HepG2 (cell line): ENCODE measurements around the gene ZNF385B. TPM values are rescaled to one million over a fixed set of nuclear protein-coding genes. Genes with fewer than 3 reads are reported as not detected.

Experiments used
- ATAC-seq: fragments of 200-7000 bp; cut with Tn5 transposase; 3 replicates; pipeline ENCODE4 v1.9.1; 2020; ENCODE audit warnings: mild to moderate bottlenecking, moderate library complexity
- BruUV-seq: library from RNA; stranded (reverse); fragments of 400-500 nt; replicated peaks from 2 replicates; lab custom pipeline; 2021; lab: Mats Ljungman, UMichigan
- CTCF ChIA-PET: fragments of 300-600 bp; formaldehyde crosslinking; extraction: SDS; loops from one replicate; lab custom pipeline; 2021; ENCODE audit warnings: low total read pairs, inconsistent platforms, low intra/inter-chr PET ratio; lab: Yijun Ruan, JAX
- POLR2A ChIA-PET: fragments of 350-600 bp; sonication (Branson Sonifier 250); formaldehyde crosslinking; loops from one replicate; lab custom pipeline; 2020; ENCODE audit warnings: antibody characterized with exemption, inconsistent platforms; lab: Yijun Ruan, JAX
- DNase-seq: peaks from one replicate; pipeline ENCODE4 v3.0.0-alpha.2; 2015; ENCODE audit warnings: low spot score
- FAIRE-seq: peaks from 3 replicates; lab custom pipeline; 2011; peaks lifted over from hg19 to GRCh38; lab: Jason Lieb, UNC
- H2AFZ ChIP-seq: one replicate; pipeline ENCODE4 v1.6.1; 2011; ENCODE audit warnings: low read length, inconsistent platforms
- H3K27ac ChIP-seq: fragments of 300-600 bp; 3 replicates; pipeline ENCODE4 v1.8.0; 2011; ENCODE audit warnings: mixed run types, mild to moderate bottlenecking, mixed read lengths, low read length, inconsistent platforms; ENCODE audit not compliant: insufficient read depth; ENCODE audit errors: extremely low read length
- H3K27me3 ChIP-seq, 2 experiments: fragments of 200-600 bp in 1 of 2; 2 replicates in 1 of 2; 3 replicates in 1 of 2; pipeline versions ENCODE4 v1.6.0 to v1.8.0; 2011; ENCODE audit warnings: low read length in 2 of 2, mild to moderate bottlenecking in 2 of 2, moderate library complexity in 2 of 2, inconsistent platforms in 1 of 2; ENCODE audit not compliant: insufficient read depth in 2 of 2, control insufficient read depth in 1 of 2
- H3K36me3 ChIP-seq, 2 experiments: fragments of 200-600 bp in 1 of 2; replicated peaks in 1 of 2; 2 replicates in 1 of 2; 3 replicates in 1 of 2; pipeline versions ENCODE4 v1.5.1 to v1.8.0; 2011; ENCODE audit warnings: low read length in 2 of 2, inconsistent platforms in 1 of 2; ENCODE audit not compliant: insufficient read depth in 2 of 2, control insufficient read depth in 1 of 2
- H3K4me1 ChIP-seq: 2 replicates; pipeline ENCODE4 v1.5.1; 2012; ENCODE audit warnings: low read length, inconsistent platforms; ENCODE audit not compliant: insufficient read depth
- H3K4me2 ChIP-seq: 2 replicates; pipeline ENCODE4 v1.6.0; 2011; ENCODE audit warnings: low read depth, low read length, inconsistent platforms
- H3K4me3 ChIP-seq, 3 experiments: fragments of 200-600 bp in 1 of 3; sonication (generic), shearing (Covaris generic) in 1 of 3; replicated peaks in 1 of 3; 2 replicates each; pipeline ENCODE4 v1.5.1; 2011 to 2016; ENCODE audit warnings: low read length in 3 of 3, inconsistent platforms in 2 of 3, low read depth in 2 of 3, mild to moderate bottlenecking in 2 of 3, control low read depth in 1 of 3, mixed read lengths in 1 of 3; ENCODE audit not compliant: insufficient read depth in 1 of 3
- H3K79me2 ChIP-seq: one replicate; pipeline ENCODE4 v1.6.1; 2011; ENCODE audit warnings: low read length, inconsistent platforms; ENCODE audit not compliant: insufficient read depth
- H3K9ac ChIP-seq: 2 replicates; pipeline ENCODE4 v1.6.0; 2011; ENCODE audit warnings: mild to moderate bottlenecking, low read depth, low read length, inconsistent platforms; ENCODE audit not compliant: insufficient read depth
- H3K9me3 ChIP-seq: 2 replicates; pipeline ENCODE4 v1.5.1; 2012; ENCODE audit warnings: mild to moderate bottlenecking, low read length
- H4K20me1 ChIP-seq: 2 replicates; pipeline ENCODE4 v1.6.0; 2011; ENCODE audit warnings: inconsistent platforms, mild to moderate bottlenecking, low read length, moderate library complexity; ENCODE audit not compliant: insufficient read depth
- AGO2 ChIP-seq: fragments of 200-400 bp; formaldehyde crosslinking; optimal IDR thresholded peaks from 2 replicates; pipeline ENCODE3; 2017; ENCODE audit warnings: mild to moderate bottlenecking, low read depth, low read length, moderate library complexity
- KLF13 ChIP-seq: sonication (generic); formaldehyde crosslinking; IDR thresholded peaks from 2 replicates; pipeline ENCODE4 v1.4.0; 2020; ENCODE audit warnings: mild to moderate bottlenecking, missing genetic modification reagents
- MED1 ChIP-seq: sonication (generic); formaldehyde crosslinking; IDR thresholded peaks from 2 replicates; pipeline ENCODE4 v1.4.0; 2020; ENCODE audit warnings: missing genetic modification reagents
- SP140L ChIP-seq: sonication (generic); formaldehyde crosslinking; IDR thresholded peaks from 2 replicates; pipeline ENCODE4 v1.4.0; 2020; ENCODE audit warnings: missing genetic modification reagents, borderline replicate concordance
- SRSF4 ChIP-seq: fragments of 200-400 bp; formaldehyde crosslinking; IDR thresholded peaks from one replicate; pipeline ENCODE4 v1.6.1; 2018; ENCODE audit warnings: mild to moderate bottlenecking, low read depth, low read length, moderate library complexity; ENCODE audit not compliant: poor library complexity, severe bottlenecking
- TOE1 ChIP-seq: sonication (generic); formaldehyde crosslinking; IDR thresholded peaks from 2 replicates; pipeline ENCODE4 v1.4.0; 2020; ENCODE audit warnings: mild to moderate bottlenecking, missing genetic modification reagents
- ZNF720 ChIP-seq: sonication (generic); formaldehyde crosslinking; IDR thresholded peaks from 2 replicates; pipeline ENCODE4 v1.4.0; 2020; ENCODE audit warnings: missing genetic modification reagents
- ZNF766 ChIP-seq: sonication (generic); formaldehyde crosslinking; IDR thresholded peaks from 2 replicates; pipeline ENCODE4 v1.5.0; 2020; ENCODE audit warnings: missing genetic modification reagents, borderline replicate concordance
- ZNF841 ChIP-seq: sonication (generic); formaldehyde crosslinking; IDR thresholded peaks from 2 replicates; pipeline ENCODE4 v1.8.1; 2023; ENCODE audit warnings: missing genetic modification reagents, borderline replicate concordance
- WGBS: methylation state at CpG from one replicate; pipeline ENCODE4 v1.1.6; 2017; ENCODE audit warnings: low lambda C conversion rate; 5-methylcytosine and 5-hydroxymethylcytosine counted together
- in situ Hi-C: cut with HindIII; loops from 2 replicates; pipeline ENCODE4 v1.10.0; 2017; ENCODE audit warnings: low pct_unique_long_range_greater_than_20kb; ENCODE audit not compliant: extremely low pct_ligation_motif_present
- intact Hi-C: fragments of 100-400 bp; cut with micrococcal nuclease; formaldehyde crosslinking; loops from one replicate; pipeline ENCODE4 v1.10.0; 2022; ENCODE audit not compliant: unreplicated experiment
- polyA plus RNA-seq, 8 experiments: library from polyadenylated mRNA; depleted of rRNA in 3 of 8; stranded (reverse) in 7 of 8; unstranded in 1 of 8; fragments of >200 nt; fragmentation: Illumina TruSeq in 4 of 8; extraction: Trizol in 4 of 8; gene quantifications; 2 replicates each; pipeline versions ENCODE4 v1.2.1 to v1.2.3, GENCODE V29; 2011 to 2016; ENCODE audit warnings: low read depth in 4 of 8, missing spikeins in 1 of 8, mixed read lengths in 1 of 8; ENCODE audit not compliant: insufficient read depth in 1 of 8
- total RNA-seq, 5 experiments: library from RNA; depleted of rRNA; stranded (reverse); fragments of >200 nt; fragmentation: Illumina TruSeq; extraction: Trizol; gene quantifications; 2 replicates each; pipeline ENCODE4 v1.2.3, GENCODE V29; 2016; ENCODE audit warnings: low read depth in 1 of 5
- TF ChIP-seq, protein P1 (sequence below): IDR thresholded peaks from 2 replicates; pipeline ENCODE4 v1.6.1; 2016; ENCODE audit warnings: missing compliant biosample characterization, missing genetic modification reagents, borderline replicate concordance
- TF ChIP-seq, protein P2 (sequence below): IDR thresholded peaks from 2 replicates; pipeline ENCODE4 v1.6.1; 2012; ENCODE audit warnings: inconsistent platforms
- TF ChIP-seq, protein P3 (sequence below): sonication (generic); formaldehyde crosslinking; IDR thresholded peaks from 2 replicates; pipeline ENCODE4 v1.5.1; 2020; ENCODE audit warnings: mild to moderate bottlenecking, missing genetic modification reagents, borderline replicate concordance

Gene ZNF385B
- total and polyA plus RNA-seq, 2 of the 13 experiments (the other 11 are each of a cell fraction or from before 2014, with no cell fraction given): 3.3 to 6.7 TPM

DNA sequence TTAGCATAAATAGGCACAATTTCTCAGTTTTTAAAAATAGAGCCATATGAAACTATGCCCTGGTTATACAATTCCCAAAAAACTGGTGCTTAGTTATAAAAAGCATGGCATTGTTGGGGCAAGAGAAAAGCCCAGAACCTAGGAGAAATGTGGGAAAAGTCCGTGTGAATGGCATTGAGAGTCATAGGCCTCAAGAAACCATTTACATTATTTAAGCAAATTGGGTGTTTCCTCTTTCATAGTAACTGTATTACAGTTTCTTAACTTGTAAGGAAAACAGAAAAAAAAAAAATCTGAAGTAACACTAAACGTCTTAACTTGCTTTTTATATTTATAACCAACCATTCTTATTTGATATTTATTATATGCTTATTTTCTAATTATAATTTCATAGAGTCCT, 425.8 kb downstream of the ZNF385B start:
- H3K79me2 ChIP-seq: no peaks in the 10 kb centered on the region
- H3K9ac ChIP-seq: no peak overlapping the region
- no peak overlapping the region for H3K27ac ChIP-seq
- TF ChIP-seq SRSF4 (no peak), TOE1 (no peak), AGO2 (no peak), ZNF766 (CRISPR knock-in tag) (no peak), SP140L (CRISPR knock-in tag) (no peak), ZNF841 (CRISPR knock-in tag) (no peak), MED1 (CRISPR knock-in tag) (no peak), ZNF720 (no peak), KLF13 (CRISPR knock-in tag) (no peak)
- TF ChIP-seq, protein P1, sequence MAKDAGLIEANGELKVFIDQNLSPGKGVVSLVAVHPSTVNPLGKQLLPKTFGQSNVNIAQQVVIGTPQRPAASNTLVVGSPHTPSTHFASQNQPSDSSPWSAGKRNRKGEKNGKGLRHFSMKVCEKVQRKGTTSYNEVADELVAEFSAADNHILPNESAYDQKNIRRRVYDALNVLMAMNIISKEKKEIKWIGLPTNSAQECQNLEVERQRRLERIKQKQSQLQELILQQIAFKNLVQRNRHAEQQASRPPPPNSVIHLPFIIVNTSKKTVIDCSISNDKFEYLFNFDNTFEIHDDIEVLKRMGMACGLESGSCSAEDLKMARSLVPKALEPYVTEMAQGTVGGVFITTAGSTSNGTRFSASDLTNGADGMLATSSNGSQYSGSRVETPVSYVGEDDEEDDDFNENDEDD (CRISPR knock-in tag): no peak
- TF ChIP-seq, protein P2, sequence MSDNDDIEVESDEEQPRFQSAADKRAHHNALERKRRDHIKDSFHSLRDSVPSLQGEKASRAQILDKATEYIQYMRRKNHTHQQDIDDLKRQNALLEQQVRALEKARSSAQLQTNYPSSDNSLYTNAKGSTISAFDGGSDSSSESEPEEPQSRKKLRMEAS: no peak
- TF ChIP-seq, protein P3, sequence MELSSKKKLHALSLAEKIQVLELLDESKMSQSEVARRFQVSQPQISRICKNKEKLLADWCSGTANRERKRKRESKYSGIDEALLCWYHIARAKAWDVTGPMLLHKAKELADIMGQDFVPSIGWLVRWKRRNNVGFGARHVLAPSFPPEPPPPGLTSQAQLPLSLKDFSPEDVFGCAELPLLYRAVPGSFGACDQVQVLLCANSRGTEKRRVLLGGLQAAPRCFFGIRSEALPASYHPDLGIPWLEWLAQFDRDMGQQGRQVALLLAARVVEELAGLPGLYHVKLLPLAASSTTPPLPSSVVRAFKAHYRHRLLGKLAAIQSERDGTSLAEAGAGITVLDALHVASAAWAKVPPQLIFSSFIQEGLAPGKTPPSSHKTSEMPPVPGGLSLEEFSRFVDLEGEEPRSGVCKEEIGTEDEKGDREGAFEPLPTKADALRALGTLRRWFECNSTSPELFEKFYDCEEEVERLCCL (CRISPR knock-in tag): no peak
- ChIA-PET POLR2A (no interaction called here), CTCF (no interaction called here)
- no peaks in the 10 kb centered on the region for H4K20me1 ChIP-seq
- intact Hi-C loops: no loop called here
- 25% methylated on average over 2 of the region's 2 CpGs for WGBS
- H2AFZ ChIP-seq: no peak overlapping the region
- H3K4me1 ChIP-seq: no peaks in the 10 kb centered on the region
- no peaks in the 10 kb centered on the region for H3K36me3 ChIP-seq
- in situ Hi-C loops: no loop called here
- no peak for DNase-seq
- no peak overlapping the region for H3K4me3 ChIP-seq
- no peaks in the 10 kb centered on the region for H3K27me3 ChIP-seq
- no peaks in the 10 kb centered on the region for H3K9me3 ChIP-seq
- no peak for FAIRE-seq
- no peak for ATAC-seq
- H3K4me2 ChIP-seq: no peak overlapping the region
- no TSS peak for BruUV-seq
